22Rv1 (cell line): ENCODE measurements around the gene RNF125.

Experiments
- H3K27ac ChIP-seq: fragments of 450-650 bp; 2 replicates; pipeline ENCODE4 v1.5.1; 2017
- CTCF ChIP-seq: fragments of 450-650 bp; IDR thresholded peaks from 2 replicates; pipeline ENCODE4 v1.5.1; 2017; ENCODE audit warnings: mild to moderate bottlenecking
- ZFX ChIP-seq: fragments of 450-650 bp; IDR thresholded peaks from 2 replicates; pipeline ENCODE4 v1.6.1; 2017; ENCODE audit warnings: antibody characterized with exemption, borderline replicate concordance

The RNF125 gene

GRCh38 chr18:32074206-32074605, 55.6 kb downstream of the RNF125 start:
- H3K27ac ChIP-seq, result no peak overlapping the region
- TF ChIP-seq ZFX (no peak), CTCF (no peak)

GRCh38 chr18:32078845-32079244, 60.2 kb downstream of the RNF125 start:
- no peak overlapping the region for H3K27ac ChIP-seq
- TF ChIP-seq ZFX (no peak), CTCF (no peak)

- TF ChIP-seq CTCF (no peak), ZFX (no peak)
- H3K27ac ChIP-seq, result no peak overlapping the region
These were observed 63.3 kb downstream of the RNF125 start for GRCh38 chr18:32081881-32082280.

GRCh38 chr18:32083781-32084180, 65.2 kb downstream of the RNF125 start:
- TF ChIP-seq ZFX (no peak), CTCF (no peak)
- no peak overlapping the region for H3K27ac ChIP-seq

- H3K27ac ChIP-seq, result no peak overlapping the region
- TF ChIP-seq CTCF (no peak), ZFX (no peak)
These were observed 68.3 kb downstream of the RNF125 start for GRCh38 chr18:32086881-32087280.

- H3K27ac ChIP-seq, result peak overlapping the region; percentile 97; the same call in 1 of the 2 replicates
These were observed 72.2 kb downstream of the RNF125 start for GRCh38 chr18:32090831-32091230.

- H3K27ac ChIP-seq, result peak overlapping the region; percentile 97
- no peak for TF ChIP-seq CTCF
- TF ChIP-seq ZFX, result no peak
These were observed 72.7 kb downstream of the RNF125 start for GRCh38 chr18:32091325-32091723.

GRCh38 chr18:32091724-32092421, 73.2 kb downstream of the RNF125 start, which contains the start of gene RNF138:
Gene RNF138, plus strand, starts transcription at chr18:32091874. Its CDS starts 903 bp downstream, at chr18:32092777.
- TF ChIP-seq CTCF, result no peak
- TF ChIP-seq ZFX, result no peak
- H3K27ac ChIP-seq, result peak within 1 kb of the TSS; percentile 97
